GM18520 (cell line): ENCODE measurements around the gene COA3.

Source experiments
- ATAC-seq: cut with Tn5 transposase; IDR thresholded peaks from one replicate; pipeline ENCODE4 v1.9.1; 2021; ENCODE audit not compliant: unreplicated experiment

The COA3 gene

DNA sequence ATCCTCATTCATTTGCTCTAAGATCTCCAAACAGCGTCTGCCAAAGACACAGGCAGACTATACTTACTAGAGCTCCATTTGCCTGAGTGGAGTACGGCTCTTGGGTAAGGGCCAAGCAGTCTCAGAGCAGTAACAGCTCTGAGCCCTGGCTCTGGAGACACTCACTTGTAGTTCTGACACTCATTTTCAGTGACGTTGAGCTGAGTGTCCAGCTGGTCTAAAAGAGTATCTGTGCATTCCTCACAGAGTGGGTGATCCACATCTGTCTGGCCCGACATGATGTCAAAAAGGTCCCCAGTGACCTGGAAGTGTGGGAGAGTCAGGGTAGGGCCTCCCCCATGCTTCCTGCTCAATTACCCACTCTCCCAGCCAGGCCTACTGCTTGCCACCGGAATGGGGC, 19.9 kb upstream of the COA3 start:
- ATAC-seq = no peak

- ATAC-seq = no peak
Observed at GRCh38 chr17:42817866-42818265, 19.4 kb upstream of the COA3 start.

DNA sequence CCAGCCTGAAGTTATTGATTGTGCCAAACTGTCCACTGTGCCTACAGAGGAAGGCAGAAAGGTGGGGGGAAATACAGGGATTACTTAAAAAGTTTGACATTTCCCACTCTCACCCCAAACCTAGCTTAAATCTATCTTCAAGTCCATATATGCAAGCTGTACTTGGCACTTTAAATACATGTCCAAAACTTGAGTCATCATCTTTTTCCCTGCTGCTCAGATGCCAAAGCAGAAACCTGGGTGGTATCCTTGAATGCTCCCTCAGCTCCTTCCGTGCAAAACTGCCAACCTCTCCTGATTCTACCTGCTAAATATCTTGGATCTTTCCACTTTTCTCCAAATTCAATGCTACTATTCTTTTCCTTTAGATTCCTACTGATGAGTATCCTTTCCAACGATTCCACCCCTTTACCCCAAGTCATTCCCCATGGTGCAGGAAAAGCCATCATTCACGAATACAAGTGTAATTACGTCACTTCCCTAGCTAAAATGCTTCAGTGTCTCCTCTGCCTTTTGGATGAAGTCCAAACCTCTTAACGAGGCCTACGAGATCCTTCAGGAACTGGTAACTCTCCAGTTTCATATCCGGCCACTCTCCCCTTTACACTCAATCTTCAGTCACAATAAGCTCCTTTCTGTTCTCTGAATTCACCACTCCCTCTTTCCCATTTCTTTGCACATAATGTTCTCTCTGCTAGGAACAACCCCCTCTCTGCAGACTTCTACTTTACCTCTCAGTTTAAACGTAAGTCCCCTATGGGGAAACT, 16.3 kb upstream of the COA3 start:
- no peak for ATAC-seq

DNA sequence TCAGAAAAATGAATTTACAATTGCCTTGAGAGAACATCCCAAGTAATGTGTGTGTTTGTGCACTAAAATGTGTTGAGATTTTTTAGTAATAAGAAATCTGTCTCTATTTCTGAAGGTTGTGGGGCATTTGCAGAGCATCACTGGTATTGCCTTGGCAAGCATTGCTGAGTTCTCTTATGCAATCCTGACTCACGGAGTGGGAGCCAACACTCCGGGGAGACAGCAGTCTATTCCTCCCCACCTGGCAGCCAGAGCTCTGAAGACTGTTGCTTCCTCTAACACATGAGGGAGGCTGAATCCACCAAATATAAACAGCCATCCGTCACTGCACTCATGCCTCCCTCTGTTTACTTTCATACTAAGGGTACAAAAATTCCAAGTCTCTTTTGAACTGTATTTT, 10.7 kb upstream of the COA3 start:
- no peak for ATAC-seq

- ATAC-seq = no peak
Observed at GRCh38 chr17:42806249-42806648, 7.7 kb upstream of the COA3 start.

- ATAC-seq = no peak
Observed at GRCh38 chr17:42804918-42805367, 6.4 kb upstream of the COA3 start.

GRCh38 chr17:42803074-42803883, 4.8 kb upstream of the COA3 start:
- no peak for ATAC-seq

DNA sequence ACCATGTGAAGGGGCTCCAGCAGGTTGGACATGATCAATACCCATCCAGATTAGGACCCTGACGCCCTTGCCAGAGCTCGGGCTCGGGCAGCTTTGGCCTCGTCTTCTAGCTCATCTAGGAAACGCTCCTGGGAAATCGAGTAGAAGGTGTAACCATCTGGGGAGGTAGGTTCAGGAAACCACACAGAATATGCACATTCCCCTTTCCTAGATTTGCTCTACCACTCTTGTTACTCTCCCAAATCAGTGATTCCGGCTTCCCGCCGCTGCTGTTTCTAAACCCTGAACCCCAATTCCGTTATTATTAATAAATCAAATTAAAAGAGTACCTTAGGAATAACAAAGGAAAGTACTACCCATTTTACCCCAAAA, 507 bp downstream of the COA3 start:
- no peak for ATAC-seq

- no peak for ATAC-seq
Observed at GRCh38 chr17:42797067-42798007, 1.2 kb downstream of the COA3 start.

- no peak for ATAC-seq
Observed at GRCh38 chr17:42796066-42796758, 2.3 kb downstream of the COA3 start.

- ATAC-seq = no peak
Observed at GRCh38 chr17:42795465-42795864, 3.0 kb downstream of the COA3 start.

DNA sequence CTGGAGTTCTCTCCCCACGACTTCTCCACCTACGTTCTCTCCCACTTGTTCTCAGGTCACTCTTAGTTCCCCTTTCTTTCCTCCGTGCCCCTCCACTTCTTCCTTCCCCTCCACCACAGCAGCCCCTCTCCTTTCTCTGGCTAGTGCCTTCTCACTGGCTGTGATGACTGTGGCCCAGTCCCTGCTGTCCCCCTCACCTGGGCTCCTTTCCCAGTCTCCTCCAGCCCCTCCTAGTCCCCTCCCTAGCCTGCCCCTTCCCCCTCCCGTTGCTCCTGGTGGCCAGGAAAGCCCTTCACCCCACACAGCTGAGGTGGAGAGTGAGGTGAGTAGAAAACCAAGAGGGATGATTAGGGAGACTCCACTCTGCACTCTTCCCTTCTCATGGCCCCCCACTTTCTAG, 3.4 kb downstream of the COA3 start:
- ATAC-seq = no peak

- ATAC-seq = no peak
Observed at GRCh38 chr17:42792545-42792944, 6.0 kb downstream of the COA3 start.

- no peak for ATAC-seq
Observed at GRCh38 chr17:42791948-42792347, 6.6 kb downstream of the COA3 start.

DNA sequence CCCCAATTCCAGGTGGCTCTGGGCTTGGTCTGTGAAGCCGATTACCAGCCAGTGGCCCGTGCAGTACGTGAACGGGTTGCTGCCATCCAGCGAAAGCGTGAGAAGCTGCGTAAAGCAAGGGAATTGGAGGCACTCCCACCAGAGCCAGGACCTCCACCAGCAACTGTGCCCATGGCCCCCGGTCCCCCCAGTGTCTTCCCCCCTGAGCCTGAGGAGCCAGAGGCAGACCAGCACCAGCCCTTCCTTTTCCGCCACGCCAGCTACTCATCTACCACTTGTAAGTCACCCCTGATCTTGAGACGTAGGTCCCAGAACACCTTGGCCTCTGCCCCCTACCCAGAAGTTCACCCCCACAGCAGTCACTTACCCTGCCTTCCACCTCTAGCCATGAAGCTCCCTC, 11.2 kb downstream of the COA3 start:
- no peak for ATAC-seq

DNA sequence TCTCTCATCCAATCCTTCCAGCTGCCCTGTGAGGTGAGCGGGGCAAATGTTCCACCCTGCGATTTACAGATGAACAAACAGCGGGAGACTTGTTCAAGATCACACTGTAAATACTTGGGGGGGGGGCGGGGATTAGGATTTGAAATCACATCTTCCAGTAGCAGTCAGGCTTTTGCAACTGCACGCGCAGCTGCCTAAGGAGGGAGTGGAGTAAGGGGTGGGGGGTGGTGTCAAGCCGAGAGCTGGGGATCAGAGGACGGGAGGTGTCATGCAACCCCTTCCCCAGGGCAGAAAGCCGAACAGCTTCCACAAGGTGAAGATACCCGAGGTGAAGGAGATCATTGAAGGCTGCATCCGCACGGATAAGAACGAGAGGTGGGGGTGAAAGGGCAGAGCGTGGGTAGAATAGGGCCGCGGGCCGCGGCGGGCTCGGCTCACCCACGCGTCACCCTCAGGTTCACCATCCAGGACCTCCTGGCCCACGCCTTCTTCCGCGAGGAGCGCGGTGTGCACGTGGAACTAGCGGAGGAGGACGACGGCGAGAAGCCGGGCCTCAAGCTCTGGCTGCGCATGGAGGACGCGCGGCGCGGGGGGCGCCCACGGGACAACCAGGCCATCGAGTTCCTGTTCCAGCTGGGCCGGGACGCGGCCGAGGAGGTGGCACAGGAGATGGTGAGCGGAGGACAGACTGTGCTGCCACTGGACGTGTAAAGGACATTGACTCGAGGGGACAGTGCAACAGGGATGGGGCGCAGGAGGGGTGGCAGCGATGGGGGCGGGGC, 13.5 kb downstream of the COA3 start:
- no peak for ATAC-seq

DNA sequence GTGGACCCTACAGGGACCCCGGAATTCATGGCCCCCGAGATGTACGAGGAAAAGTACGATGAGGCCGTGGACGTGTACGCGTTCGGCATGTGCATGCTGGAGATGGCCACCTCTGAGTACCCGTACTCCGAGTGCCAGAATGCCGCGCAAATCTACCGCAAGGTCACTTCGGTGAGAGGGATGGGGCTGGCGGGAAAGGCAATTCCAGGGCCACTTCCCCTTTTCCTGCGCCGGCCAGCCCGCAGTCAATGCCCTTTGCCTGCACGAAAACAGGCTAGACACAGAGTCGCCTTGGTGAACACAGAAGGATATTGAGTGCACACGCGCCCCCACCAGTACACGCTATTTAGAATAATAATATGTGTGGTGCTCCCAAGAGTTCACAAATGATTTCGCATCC, 14.1 kb downstream of the COA3 start:
- no peak for ATAC-seq

- ATAC-seq = no peak
Observed at GRCh38 chr17:42783791-42784138, 14.7 kb downstream of the COA3 start.

DNA sequence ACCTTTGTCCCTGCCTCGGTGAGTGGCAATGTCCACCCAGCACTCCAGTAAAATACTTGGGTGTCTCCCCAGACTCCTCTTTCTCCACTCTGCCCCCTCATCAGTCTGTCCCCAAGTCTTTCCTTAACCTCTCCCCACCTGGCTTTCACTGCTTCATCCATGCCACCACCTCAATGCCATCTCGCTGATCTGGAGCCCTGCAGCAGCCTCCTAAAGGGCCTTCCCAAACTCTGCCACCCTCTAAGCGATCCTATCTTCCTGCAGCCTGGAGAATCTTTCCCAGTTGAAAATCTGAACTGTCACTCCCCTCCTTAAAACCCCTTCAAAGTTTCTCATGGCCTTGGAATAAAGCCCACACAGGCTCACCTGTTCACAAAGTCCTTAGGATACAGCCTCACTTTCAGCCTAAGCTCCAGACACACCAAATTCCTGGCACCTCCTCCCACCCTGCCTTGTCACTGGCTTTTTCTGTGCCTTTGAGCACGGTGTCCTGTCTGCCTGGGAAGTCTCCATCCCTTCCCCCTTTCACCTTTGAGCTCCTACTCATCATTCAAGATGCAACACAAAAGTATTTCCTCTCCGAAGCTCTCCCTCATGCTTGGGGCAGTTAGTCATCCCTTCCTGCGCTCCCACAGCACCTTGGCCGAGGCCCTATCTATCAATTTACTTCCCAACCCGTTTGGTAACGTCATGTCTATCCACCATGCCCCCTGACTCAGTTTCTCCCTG, 15.3 kb downstream of the COA3 start:
- ATAC-seq = no peak
